ENCODE data around the gene ELMO1. TPM values are rescaled to one million over a fixed set of nuclear protein-coding genes. Genes with fewer than 3 reads are reported as not detected.

ELMO1 gene
- total RNA-seq, 1 donor from 2014 or later = 60.1 TPM

GRCh38 chr7:37352251-37352880 is 96.3 kb downstream of the ELMO1 start:
- TF ChIP-seq CTCF (IDR thresholded peaks at IDR 0.05) = no peak
- DNase-seq (no peak), ATAC-seq (no peak)
- Histone ChIP-seq H3K4me1 (peaks cover 67% of the 10 kb centered on the region), H3K36me3 (no peaks in the 10 kb centered on the region), H3K27ac (peak overlapping the region; percentile 75), H3K27me3 (ENCODE audit: low read depth) (no peaks in the 10 kb centered on the region), H3K9me3 (no peaks in the 10 kb centered on the region), H3K4me3 (peak overlapping the region; percentile 42)
- intact Hi-C loops (cut with DNase I) = no loop called here

GRCh38 chr7:37351716-37352115 is 96.9 kb downstream of the ELMO1 start:
- Histone ChIP-seq H3K4me1 (peaks cover 63% of the 10 kb centered on the region), H3K27ac (no peak overlapping the region), H3K36me3 (no peaks in the 10 kb centered on the region), H3K4me3 (no peak overlapping the region), H3K9me3 (no peaks in the 10 kb centered on the region), H3K27me3 (ENCODE audit: low read depth) (no peaks in the 10 kb centered on the region)
- no peak for ATAC-seq
- no peak for DNase-seq
- no peak for TF ChIP-seq CTCF (IDR thresholded peaks at IDR 0.05)
- intact Hi-C loops (cut with DNase I) = no loop called here

GRCh38 chr7:37349979-37350590 is 98.6 kb downstream of the ELMO1 start:
- Histone ChIP-seq H3K9me3 (no peaks in the 10 kb centered on the region), H3K36me3 (no peaks in the 10 kb centered on the region), H3K4me1 (peaks cover 55% of the 10 kb centered on the region), H3K27ac (peak overlapping the region; percentile 4), H3K27me3 (ENCODE audit: low read depth) (no peaks in the 10 kb centered on the region), H3K4me3 (no peak overlapping the region)
- peak in 1 of 2 donors; percentile 16 for ATAC-seq
- DNase-seq = no peak
- TF ChIP-seq CTCF (IDR thresholded peaks at IDR 0.05) = no peak
- intact Hi-C loops (cut with DNase I) = no loop called here

- peaks cover 52% of the 10 kb centered on the region for H3K4me1 ChIP-seq
- intact Hi-C loops (cut with DNase I) = no loop called here
- H3K27me3 ChIP-seq (ENCODE audit: low read depth) = no peaks in the 10 kb centered on the region
- H3K4me3 ChIP-seq = no peak overlapping the region
- H3K36me3 ChIP-seq = no peaks in the 10 kb centered on the region
- no peaks in the 10 kb centered on the region for H3K9me3 ChIP-seq
- ATAC-seq (no peak), DNase-seq (no peak)
- H3K27ac ChIP-seq = no peak overlapping the region
- TF ChIP-seq CTCF (IDR thresholded peaks at IDR 0.05) = no peak
Measured at GRCh38 chr7:37348982-37349381, 99.7 kb downstream of the ELMO1 start.

GRCh38 chr7:37346761-37347160 is 101.9 kb downstream of the ELMO1 start:
- TF ChIP-seq CTCF (IDR thresholded peaks at IDR 0.05) = no peak
- ATAC-seq (no peak), DNase-seq (no peak)
- intact Hi-C loops (cut with DNase I) = no loop called here
- Histone ChIP-seq H3K27me3 (ENCODE audit: low read depth) (no peaks in the 10 kb centered on the region), H3K9me3 (no peaks in the 10 kb centered on the region), H3K36me3 (no peaks in the 10 kb centered on the region), H3K27ac (no peak overlapping the region), H3K4me3 (no peak overlapping the region), H3K4me1 (peaks cover 42% of the 10 kb centered on the region)

All from lower lobe of right lung (tissue), 2 donors.